Measurements from ENCODE around the gene VSIG10.

The VSIG10 gene

GRCh38 chr12:118059341-118060191 lies 44.2 kb downstream of the VSIG10 start:
- no peak for DNase-seq

DNA sequence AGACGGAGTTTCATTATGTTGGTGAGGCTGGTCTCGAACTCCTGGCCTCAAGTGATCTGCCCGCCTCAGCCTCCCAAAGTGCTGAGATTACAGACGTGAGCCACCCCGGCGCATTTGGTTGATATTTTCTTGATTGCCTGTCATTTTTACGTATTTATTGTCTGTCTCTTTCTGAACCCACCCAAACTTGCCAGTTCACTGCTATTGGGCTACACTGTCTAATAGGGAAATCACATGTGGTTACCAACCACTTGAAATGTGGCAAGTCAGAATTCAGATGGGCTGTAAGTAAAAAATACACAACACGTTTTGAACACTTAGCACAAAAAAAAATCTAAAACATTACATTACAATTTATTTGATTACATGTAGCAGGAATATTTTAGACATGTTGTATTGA lies 44.9 kb downstream of the VSIG10 start:
- DNase-seq: no peak

- DNase-seq: no peak
Observed at GRCh38 chr12:118058227-118058626, 45.6 kb downstream of the VSIG10 start.

DNA sequence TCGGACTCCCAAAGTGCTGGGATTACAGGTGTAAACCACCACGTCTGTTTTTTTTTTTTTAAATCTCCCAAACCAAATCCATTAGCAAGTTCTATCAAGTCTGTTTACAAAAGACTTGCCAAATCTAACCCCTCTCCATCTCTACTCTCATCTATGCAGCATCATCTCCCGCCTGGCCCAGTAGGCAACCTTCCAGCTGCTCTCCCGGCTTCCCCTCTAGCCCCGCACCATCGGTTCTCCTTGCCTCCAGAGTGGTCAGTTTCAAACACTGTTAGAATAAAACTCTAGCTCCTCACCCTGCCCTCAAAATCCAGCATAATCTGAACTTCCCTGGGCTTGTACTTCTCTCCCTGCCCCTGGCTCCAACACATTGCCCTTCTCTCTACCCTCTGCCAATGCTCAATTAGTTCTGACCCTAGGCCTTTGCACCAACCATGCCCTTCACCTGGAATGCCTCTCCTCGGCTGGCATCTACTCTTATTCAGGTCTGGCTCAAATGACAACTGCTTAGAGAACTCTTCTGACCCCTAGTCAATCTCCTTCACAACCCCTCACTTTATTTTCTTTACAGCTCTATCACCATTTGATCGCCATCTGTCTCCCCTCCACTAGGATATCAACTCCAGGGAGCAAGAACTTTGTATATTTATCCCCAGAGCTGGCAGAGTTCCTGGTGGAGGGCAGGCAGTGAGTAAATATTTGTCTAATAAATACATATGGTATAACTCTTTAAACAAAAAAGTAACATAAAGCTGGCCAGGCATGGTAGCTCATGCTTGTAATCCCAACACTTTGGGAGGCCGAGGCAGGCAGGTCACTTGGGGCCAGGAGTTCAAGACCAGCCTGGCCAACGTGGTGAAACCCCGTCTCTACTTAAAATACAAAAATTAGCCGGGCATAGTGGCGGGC lies 47.7 kb downstream of the VSIG10 start:
- DNase-seq: no peak

GRCh38 chr12:118055144-118055557 lies 48.7 kb downstream of the VSIG10 start:
- DNase-seq: no peak

- no peak for DNase-seq
Observed at GRCh38 chr12:118053071-118053985, 50.5 kb downstream of the VSIG10 start.

DNA sequence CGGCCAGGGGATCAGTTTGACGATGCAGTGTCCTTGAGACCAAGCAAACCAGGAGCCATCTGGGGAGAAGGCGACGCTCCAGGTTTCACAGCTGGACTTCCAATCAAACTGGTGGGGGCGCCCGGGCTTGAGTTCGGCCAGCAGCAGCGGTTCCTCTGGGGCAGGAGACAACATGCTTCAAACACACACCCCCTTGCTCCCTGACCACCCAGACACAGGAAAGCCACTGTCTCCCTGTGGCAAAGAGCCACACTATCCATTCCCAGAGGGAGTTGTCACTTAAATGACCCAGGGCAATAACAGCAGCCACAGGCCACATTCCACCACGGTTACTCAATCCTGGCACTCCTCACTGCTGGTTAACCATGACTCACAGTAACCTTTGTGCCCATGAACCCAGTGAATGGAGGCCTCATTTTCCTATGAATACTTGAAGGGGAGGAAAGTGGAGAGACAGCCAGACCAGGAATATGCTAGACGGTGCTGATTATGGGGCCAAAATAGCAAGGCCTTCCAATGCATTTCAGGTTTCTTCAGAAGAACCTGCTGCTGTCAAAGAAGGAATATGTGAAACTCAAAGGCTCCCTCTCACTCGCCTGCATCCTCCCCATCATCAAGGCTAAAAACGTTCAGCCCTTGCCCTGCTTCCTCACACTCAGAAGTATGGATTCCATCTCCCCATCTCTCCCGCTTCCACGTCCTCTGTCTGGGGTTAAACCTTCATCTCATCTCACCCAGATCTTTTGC lies 51.3 kb downstream of the VSIG10 start:
- no peak for DNase-seq

GRCh38 chr12:118050972-118051910 lies 52.6 kb downstream of the VSIG10 start:
- DNase-seq: no peak

GRCh38 chr12:118046430-118046829 lies 57.4 kb downstream of the VSIG10 start:
- no peak for DNase-seq

DNA sequence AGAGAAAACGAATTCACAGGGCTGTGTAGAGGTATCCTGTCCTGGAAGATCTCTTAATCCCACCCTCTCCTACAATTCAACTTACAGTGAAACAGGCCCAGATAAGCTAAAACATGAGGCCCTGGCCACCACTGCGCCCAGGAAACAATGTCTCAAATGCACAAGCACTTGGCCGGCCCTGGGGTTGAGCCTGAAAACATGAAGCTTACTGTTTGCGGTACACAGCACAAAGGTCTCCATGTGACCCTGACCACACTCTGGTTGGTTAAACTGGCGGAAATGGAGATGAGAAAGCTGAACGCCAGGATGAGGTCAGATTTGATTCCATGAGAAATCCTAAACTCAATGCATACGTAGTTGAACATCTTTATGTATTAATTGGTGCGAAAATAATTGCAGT lies 59.2 kb downstream of the VSIG10 start:
- DNase-seq: no peak

DNA sequence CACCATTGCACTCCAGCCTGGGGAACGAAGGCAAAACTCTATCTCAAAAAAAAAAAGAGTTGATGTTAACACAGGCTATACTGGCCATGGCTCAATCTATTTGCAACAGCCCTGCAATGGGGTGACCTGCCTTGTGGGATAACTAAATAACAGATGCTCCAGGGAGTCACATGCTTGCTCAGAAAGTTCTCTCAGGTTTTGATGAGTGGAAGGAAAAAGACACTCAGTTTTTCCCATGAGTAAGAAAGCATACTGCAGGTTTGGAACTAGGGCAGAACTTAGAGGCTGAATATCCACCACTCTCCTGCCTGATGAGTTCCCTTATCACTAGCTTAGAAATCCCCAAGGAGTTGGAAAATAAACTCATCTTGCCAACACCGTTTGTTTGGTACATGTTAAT lies 59.7 kb downstream of the VSIG10 start:
- no peak for DNase-seq

DNA sequence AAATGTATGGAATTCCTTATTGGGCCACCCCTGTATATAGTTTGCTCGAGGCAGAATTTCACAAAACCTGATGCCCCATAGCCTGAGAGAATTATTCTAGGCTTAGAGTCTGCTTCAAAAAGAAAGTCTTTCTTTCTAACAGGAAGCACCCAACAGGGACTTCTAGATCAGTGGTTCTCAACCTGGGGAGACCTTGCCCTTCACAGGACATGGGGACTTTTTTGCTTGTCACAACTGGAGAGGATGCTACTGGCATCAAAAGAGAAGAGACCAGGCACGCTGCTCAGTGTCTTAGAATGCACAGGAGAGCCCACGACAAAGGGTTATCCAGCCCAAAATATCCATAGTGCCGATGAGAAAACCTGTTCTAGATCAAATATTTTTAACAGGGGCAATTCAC lies 61.7 kb downstream of the VSIG10 start:
- DNase-seq: no peak

DNA sequence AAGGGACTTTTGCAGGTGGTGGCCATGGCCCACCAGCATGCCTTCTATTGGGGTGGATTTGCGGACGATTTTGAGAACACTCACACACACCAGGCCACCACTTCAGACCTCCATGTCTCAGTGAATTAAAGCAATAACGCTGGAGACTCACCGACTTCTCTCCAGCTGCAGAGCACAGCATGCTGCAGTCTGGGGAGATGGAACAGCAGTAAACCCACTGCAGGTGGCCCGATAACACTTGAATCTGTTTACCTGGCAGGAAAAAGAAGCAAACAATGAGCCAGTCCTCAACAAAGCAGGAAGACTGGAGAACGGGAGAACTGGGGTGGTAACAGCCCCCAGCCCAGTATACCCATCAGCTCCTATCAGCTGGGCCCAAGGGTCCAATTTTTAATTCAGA lies 65.7 kb downstream of the VSIG10 start:
- DNase-seq: no peak

GRCh38 chr12:118036672-118037411 lies 67.0 kb downstream of the VSIG10 start:
- no peak for DNase-seq

DNA sequence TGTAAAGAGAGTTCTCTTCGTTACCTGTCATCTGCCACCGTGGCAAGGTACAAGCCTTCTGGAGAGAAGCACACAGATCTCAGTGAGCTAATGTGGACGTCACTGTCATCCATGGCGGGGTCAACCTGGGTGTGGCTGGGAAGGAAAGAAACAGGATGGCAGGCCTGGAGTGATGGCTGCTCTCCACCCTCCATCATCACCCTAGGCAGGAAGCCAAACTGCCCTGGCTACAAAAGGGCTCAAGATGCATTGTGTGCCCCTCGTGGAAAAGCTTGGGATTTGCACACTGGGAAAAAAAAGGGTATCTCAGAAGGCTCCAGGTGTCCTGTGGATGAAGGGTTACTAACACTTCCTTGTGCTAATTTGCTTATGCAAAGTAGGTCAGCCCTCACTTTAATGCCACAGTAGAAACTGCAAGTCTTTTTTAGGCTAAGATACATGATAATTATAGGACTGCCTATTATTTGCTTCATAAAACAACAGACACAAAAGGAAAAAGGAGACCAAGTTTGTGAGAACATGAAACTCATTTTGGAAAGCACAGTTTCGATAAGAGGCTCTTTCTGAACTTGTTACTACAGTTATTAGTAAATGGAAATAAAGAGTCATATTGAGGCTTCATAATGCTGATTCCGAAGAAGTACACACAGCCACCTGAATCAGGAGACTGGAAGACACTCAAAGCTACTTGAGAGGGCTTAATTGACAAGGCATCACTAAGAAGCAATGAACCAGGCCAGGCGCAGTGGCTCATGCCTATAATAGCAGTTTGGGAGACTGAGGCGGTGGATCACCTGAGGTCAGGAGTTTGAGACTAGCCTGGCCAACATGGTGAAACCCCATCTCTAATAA lies 68.4 kb downstream of the VSIG10 start:
- peak; percentile 62 for DNase-seq

DNA sequence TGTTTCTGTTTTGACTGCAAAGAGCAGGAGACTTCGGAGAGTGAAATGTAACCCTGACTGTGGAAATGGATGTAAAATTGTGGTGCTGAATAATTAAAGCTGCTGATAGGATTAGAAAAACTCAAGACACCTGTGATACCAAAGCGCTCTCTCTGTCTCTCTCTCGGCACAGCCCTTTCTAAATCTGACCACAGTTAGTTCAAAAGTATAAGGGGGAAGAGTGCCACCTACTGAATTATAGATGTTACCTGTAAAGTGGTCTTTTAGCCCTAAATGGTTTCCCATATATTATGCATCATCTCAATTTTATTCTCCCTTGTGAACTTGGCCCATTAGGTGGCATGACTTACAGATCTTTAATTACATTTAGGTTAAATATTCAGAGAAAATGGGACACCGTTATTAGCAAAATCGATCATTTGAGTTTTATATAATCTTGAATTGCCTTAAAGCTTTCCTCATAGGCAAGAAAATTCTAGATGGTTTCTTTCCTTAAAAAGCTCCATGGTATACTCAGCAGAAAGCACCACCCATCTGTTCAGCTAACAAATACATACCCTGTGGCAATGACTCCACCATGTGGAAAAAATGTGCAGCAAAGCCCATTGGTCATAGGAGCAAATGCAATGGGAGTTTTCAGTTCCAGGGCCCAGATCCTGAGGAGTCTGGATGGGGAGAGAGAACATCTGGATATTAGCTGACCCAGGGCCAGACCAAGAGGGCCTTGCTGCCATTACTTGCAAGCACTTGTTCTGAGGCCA lies 69.2 kb downstream of the VSIG10 start:
- DNase-seq: no peak

DNA sequence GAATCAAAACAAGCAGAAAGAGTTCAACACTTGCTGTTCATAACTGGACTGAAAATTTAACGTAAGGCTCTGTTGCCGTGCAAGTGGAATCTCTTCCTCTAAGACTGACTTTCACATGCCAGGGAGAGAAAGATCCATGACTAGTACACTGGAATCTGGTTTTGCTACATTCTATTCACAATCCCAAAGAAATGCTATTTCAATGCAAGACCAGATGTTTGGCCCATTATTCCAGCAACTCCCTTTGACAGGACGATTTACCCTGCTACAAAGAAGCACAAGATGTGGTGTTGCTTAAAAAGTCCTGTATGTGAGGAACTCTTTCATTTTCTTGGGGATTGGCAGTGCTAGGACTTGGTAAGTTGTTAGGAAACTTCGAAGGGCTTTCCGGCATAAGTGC lies 69.9 kb downstream of the VSIG10 start:
- no peak for DNase-seq

DNA sequence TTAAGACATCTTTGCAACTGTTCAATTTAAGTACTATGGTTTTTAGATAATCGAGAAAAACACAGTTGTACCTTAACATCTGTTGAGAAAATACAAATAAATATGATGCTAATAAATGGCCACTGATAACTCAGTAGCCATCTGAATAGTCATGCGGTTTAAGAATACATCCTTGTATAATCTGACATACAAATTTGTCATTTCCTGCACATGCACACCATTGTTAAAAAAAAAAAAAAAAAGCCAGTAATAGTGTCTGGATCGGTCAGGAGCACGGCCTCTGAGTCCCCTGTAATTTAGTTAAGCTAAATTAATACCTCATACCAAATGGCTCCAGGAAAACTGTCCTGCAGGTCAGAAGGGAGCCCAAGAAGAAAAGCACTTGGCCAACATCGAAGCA lies 70.5 kb downstream of the VSIG10 start:
- no peak for DNase-seq

Data from NCI-H1048 (cell line).